Calu3 (cell line): ENCODE data around the gene C2orf78. TPM values are rescaled to one million over a fixed set of nuclear protein-coding genes. Genes with fewer than 3 reads are reported as not detected.

Experiments used
- BruUV-seq: library from RNA; stranded (reverse); fragments of 400-500 nt; replicated peaks from 2 replicates; lab custom pipeline; 2021; lab: Mats Ljungman, UMichigan
- CTCF ChIA-PET: fragments of 300-600 bp; sonication (Branson Sonifier 250); formaldehyde crosslinking; loops from one replicate; lab custom pipeline; 2022; ENCODE audit warnings: antibody characterized with exemption; lab: Charles Lee
- DNase-seq: peaks from one replicate; pipeline ENCODE4 v3.0.0; 2022
- H3K27ac Mint-ChIP-seq: one replicate; pipeline ENCODE4 v1.8.0; 2022; ENCODE audit warnings: mixed read lengths; ENCODE audit not compliant: unreplicated experiment
- H3K27me3 Mint-ChIP-seq: one replicate; pipeline ENCODE4 v1.8.0; 2022; ENCODE audit warnings: mixed read lengths; ENCODE audit not compliant: unreplicated experiment
- H3K36me3 Mint-ChIP-seq: one replicate; pipeline ENCODE4 v1.8.0; 2022; ENCODE audit warnings: mild to moderate bottlenecking, moderate library complexity, mixed read lengths; ENCODE audit not compliant: insufficient read depth, unreplicated experiment
- H3K4me1 Mint-ChIP-seq: one replicate; pipeline ENCODE4 v1.8.0; 2022; ENCODE audit warnings: mild to moderate bottlenecking, low read depth, mixed read lengths; ENCODE audit not compliant: unreplicated experiment
- H3K4me3 Mint-ChIP-seq: one replicate; pipeline ENCODE4 v1.8.0; 2022; ENCODE audit warnings: mild to moderate bottlenecking, low read depth, moderate library complexity, mixed read lengths; ENCODE audit not compliant: unreplicated experiment
- H3K9me3 Mint-ChIP-seq: one replicate; pipeline ENCODE4 v1.8.0; 2022; ENCODE audit warnings: low read depth, mixed read lengths; ENCODE audit not compliant: unreplicated experiment
- intact Hi-C: fragments of 100-400 bp; cut with micrococcal nuclease; formaldehyde crosslinking; loops from one replicate; pipeline ENCODE4 v1.10.0; 2022; ENCODE audit not compliant: unreplicated experiment
- total RNA-seq: library from RNA; stranded (reverse); gene quantifications from 2 replicates; pipeline ENCODE4 v1.2.3, GENCODE V29; 2022
- TF ChIP-seq, protein P1 (sequence below): fragments of 200-600 bp; IDR thresholded peaks from one replicate; pipeline ENCODE4 v1.8.0; 2022; ENCODE audit warnings: antibody characterized with exemption; ENCODE audit not compliant: unreplicated experiment

Gene C2orf78
- total RNA-seq, 1 experiment from 2014 or later = not detected

DNA sequence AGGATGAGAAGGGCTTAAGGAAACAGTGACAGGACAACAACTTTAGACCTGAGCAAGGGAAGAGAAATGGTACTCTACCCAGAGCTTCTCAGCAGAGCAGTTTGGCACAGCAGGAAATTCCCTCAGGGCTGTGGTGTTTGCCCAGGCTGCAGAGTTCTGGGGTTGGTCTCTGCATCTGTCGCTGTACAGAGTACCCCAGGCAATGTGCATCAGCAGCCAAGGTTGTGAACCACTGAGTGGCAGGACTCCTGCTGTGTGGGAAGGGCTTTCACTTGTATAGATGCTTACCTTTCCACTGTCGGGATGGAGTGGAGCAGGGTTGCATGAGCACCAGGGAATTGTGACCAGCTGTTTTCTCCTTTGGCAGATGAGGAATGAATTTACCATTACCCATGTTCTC is 66.0 kb downstream of the C2orf78 start:
- TF ChIP-seq, protein P1, sequence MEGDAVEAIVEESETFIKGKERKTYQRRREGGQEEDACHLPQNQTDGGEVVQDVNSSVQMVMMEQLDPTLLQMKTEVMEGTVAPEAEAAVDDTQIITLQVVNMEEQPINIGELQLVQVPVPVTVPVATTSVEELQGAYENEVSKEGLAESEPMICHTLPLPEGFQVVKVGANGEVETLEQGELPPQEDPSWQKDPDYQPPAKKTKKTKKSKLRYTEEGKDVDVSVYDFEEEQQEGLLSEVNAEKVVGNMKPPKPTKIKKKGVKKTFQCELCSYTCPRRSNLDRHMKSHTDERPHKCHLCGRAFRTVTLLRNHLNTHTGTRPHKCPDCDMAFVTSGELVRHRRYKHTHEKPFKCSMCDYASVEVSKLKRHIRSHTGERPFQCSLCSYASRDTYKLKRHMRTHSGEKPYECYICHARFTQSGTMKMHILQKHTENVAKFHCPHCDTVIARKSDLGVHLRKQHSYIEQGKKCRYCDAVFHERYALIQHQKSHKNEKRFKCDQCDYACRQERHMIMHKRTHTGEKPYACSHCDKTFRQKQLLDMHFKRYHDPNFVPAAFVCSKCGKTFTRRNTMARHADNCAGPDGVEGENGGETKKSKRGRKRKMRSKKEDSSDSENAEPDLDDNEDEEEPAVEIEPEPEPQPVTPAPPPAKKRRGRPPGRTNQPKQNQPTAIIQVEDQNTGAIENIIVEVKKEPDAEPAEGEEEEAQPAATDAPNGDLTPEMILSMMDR = no peak
- BruUV-seq = no TSS peak
- Mint-ChIP-seq H3K9me3 (no peaks in the 10 kb centered on the region), H3K27ac (no peak overlapping the region), H3K36me3 (peaks cover 34% of the 10 kb centered on the region), H3K4me3 (no peak overlapping the region), H3K4me1 (no peaks in the 10 kb centered on the region), H3K27me3 (no peaks in the 10 kb centered on the region)
- CTCF ChIA-PET = no interaction called here
- no peak for DNase-seq
- intact Hi-C loops = no loop called here

DNA sequence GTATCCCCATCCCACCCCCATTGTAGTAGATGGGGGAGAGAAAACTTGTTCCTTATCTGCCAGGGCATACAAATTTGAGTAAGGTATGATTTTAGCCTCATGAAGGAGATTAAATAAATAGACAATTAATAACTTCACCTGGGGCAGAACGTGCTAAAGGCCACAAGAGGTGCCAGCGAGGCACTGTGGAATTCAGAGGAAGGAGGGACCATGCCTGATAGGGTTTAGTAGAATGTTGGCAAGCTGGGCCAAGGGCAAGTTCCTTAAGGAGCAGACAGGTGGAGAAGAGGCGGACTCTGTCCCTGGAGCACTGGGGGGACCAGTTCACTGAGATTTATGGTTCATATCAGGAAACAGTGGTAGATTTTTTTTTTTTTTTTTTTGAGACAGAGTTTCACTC is 67.3 kb downstream of the C2orf78 start:
- peak; percentile 17 for DNase-seq
- intact Hi-C loops = no loop called here
- no peaks in the 10 kb centered on the region for H3K9me3 Mint-ChIP-seq
- BruUV-seq = no TSS peak
- H3K4me3 Mint-ChIP-seq = no peak overlapping the region
- no peak overlapping the region for H3K27ac Mint-ChIP-seq
- H3K4me1 Mint-ChIP-seq = no peaks in the 10 kb centered on the region
- peaks cover 22% of the 10 kb centered on the region for H3K36me3 Mint-ChIP-seq
- no peaks in the 10 kb centered on the region for H3K27me3 Mint-ChIP-seq
- CTCF ChIA-PET = interaction anchor here (0.6 to 0.7 kb wide), 2 partner anchors 297 to 300 kb away, joined by 3 to 4 read pairs; partner anchors contain the start of gene BOLA3
- TF ChIP-seq, protein P1 = no peak

DNA sequence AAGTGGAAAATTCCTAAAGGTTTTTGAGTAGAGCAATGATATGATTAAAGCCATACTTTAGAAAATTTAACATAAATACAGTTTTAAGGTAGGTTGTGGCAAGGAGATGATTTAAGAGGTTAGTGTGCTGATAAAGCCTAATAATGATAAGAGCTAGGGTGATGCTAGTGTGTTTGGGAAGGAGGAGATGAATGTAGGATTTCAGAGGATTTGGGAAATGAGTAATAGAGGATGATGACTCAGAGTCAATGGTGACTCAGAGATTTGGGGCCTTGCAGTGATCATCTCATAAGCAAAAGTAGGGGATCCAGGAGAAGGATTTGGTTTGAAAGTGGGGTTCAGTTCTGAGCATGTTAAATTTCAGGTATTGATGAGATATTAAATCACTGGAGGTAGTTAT is 68.0 kb downstream of the C2orf78 start:
- no TSS peak for BruUV-seq
- peaks cover 14% of the 10 kb centered on the region for H3K36me3 Mint-ChIP-seq

DNA sequence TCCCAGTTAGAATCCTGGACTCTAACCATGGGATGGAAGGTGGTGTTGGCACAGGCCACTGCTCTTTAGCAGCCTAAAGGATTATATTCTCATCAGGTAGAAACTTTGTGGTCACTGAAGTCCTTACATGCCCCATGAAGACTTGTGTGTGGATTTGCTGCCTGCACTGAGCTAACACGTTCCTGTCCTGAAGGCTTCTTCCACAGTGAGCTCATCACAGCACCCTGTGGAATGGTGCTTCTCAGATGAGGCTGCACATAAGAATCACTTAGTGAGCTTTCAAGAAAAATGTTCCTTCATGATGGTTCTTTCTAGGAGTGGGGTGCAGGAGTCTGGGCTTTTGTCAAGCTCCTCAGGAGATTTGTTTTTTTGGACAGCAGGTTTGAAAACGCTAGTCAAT is 71.5 kb downstream of the C2orf78 start:
- Mint-ChIP-seq H3K27ac (no peak overlapping the region), H3K4me1 (no peaks in the 10 kb centered on the region), H3K4me3 (no peak overlapping the region), H3K36me3 (peaks cover 14% of the 10 kb centered on the region), H3K27me3 (no peaks in the 10 kb centered on the region), H3K9me3 (no peaks in the 10 kb centered on the region)
- TF ChIP-seq, protein P1 = no peak
- BruUV-seq = no TSS peak
- CTCF ChIA-PET = no interaction called here
- intact Hi-C loops = no loop called here
- DNase-seq = no peak

More for the DNA sequence above, 68.0 kb downstream of the C2orf78 start:
- H3K27me3 Mint-ChIP-seq = no peaks in the 10 kb centered on the region
- DNase-seq = no peak
- CTCF ChIA-PET = no interaction called here
- no peak overlapping the region for H3K4me3 Mint-ChIP-seq
- intact Hi-C loops = no loop called here
- H3K27ac Mint-ChIP-seq = no peak overlapping the region
- H3K4me1 Mint-ChIP-seq = no peaks in the 10 kb centered on the region
- H3K9me3 Mint-ChIP-seq = no peaks in the 10 kb centered on the region
- TF ChIP-seq, protein P1 = no peak
